22Rv1 (cell line): ENCODE results near the gene C22orf39.

ENCODE experiments used
- H3K27ac ChIP-seq: fragments of 450-650 bp; 2 replicates; pipeline ENCODE4 v1.5.1; 2017
- ZFX ChIP-seq: fragments of 450-650 bp; IDR thresholded peaks from 2 replicates; pipeline ENCODE4 v1.6.1; 2017; ENCODE audit warnings: antibody characterized with exemption, borderline replicate concordance
- TF ChIP-seq, protein P1 (sequence below): fragments of 450-650 bp; IDR thresholded peaks from 2 replicates; pipeline ENCODE4 v1.5.1; 2017; ENCODE audit warnings: mild to moderate bottlenecking

Gene C22orf39

DNA sequence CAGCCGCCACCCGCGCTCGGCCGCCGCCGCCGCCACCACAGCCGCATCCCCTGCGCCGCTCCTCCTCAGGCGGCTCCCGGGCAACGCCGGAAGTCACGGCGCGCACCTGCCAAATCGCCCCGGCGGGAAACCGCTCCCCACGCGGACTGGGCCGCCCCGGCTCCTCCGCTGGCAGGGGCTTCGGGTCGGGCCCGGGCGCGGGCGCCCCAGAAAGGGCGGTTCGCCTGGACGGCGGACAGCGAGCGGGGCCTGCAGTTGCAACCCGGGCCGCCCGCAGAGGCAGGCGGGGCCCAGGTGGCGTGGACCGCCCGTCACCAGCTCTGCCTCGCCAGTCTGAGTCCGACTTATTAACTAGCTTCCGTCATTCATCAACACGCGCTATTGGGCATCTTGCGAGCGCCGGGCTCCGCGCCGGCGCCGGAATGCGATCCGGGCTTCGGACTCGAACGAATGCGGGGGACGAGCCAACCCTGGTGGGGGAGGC lies 15.8 kb downstream of the C22orf39 start, which contains the start of gene HIRA:
Gene HIRA (minus strand): TSS at position 85 of the 484 bp plus-strand sequence. CDS start 257 bp downstream, outside the sequence.
- TF ChIP-seq ZFX, result no peak
- TF ChIP-seq, protein P1, sequence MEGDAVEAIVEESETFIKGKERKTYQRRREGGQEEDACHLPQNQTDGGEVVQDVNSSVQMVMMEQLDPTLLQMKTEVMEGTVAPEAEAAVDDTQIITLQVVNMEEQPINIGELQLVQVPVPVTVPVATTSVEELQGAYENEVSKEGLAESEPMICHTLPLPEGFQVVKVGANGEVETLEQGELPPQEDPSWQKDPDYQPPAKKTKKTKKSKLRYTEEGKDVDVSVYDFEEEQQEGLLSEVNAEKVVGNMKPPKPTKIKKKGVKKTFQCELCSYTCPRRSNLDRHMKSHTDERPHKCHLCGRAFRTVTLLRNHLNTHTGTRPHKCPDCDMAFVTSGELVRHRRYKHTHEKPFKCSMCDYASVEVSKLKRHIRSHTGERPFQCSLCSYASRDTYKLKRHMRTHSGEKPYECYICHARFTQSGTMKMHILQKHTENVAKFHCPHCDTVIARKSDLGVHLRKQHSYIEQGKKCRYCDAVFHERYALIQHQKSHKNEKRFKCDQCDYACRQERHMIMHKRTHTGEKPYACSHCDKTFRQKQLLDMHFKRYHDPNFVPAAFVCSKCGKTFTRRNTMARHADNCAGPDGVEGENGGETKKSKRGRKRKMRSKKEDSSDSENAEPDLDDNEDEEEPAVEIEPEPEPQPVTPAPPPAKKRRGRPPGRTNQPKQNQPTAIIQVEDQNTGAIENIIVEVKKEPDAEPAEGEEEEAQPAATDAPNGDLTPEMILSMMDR, result no peak
- H3K27ac ChIP-seq, result peak within 1 kb of the TSS; percentile 97

DNA sequence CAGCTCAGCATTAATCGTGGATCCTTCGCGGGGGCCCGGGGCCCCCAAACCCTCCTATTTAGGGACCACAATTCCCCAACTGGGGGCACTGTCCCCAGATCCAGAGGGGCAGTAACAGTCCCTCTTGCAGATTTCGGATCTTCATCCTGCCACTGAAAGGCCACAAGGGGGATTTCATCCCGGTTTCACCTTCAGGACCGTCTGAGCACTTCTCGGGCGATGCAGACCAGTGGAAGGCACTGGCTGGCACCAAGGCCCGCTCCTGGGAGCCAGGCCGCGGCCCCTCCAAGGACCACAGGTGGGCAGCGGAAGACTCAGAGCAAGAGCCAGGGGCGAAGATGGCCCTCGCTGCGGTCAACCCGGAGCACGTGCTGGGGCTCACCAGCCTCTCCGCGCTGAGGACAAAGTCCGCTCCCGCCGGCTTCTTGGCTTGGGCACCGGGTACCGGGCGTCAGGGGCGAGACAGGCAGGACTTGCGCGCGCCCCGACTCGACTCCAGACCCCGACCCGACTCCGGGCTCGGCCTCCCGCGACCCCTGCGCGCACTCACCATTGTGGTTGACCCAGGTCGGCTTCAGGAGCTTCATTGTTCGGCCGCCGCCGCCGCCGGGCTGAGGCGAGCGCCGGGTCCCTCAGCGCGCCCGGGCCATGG lies 16.5 kb downstream of the C22orf39 start:
- H3K27ac ChIP-seq, result peak overlapping the region; percentile 97
- TF ChIP-seq, protein P1, result peak; percentile 19
- TF ChIP-seq ZFX, result no peak

DNA sequence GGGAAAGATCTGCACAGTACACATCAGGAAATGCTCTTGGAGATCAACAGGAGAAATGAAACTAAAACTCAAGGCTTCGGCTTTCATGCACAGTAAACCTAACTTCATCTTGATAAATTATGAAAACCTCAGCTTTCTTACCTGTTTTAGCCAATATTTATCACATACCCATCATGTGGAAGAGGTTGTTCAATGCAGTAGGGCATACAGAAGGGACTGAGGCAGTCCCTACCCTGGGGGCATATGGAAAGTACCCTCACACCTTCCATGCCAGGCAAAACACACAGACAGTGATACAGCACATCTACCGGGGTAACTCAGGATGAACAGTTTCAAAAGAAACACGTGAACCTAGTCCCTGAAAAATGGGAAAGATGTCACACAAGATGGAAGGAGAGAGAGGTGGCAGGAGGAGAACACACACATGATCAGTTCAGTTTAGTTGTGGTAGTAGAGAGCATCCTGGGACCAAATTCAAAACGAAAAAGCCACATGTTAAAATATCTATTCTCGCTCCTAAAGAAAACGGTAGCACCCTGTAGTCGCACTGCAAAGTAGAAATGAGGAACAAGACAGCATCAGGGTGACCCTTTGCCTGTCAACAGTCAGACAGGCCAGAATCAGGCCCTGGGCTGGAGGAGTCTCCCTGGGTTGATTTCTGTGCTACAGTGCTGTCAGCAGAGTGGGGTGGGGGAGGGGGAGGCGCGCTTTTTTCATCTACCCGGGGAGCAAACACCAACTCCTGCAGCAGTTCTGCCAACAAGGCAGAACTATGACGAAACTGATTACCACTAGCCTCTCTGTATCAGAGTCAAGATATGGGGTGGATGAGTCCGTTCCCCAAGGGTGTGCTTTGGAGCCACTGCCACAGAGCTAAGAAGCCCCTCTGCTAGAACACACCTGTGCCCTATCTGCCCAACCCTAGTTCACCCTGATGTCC lies 17.3 kb downstream of the C22orf39 start:
- H3K27ac ChIP-seq, result peak overlapping the region; percentile 97
- TF ChIP-seq ZFX, result no peak
- TF ChIP-seq, protein P1, result no peak; the same call in 1 of the 2 replicates

DNA sequence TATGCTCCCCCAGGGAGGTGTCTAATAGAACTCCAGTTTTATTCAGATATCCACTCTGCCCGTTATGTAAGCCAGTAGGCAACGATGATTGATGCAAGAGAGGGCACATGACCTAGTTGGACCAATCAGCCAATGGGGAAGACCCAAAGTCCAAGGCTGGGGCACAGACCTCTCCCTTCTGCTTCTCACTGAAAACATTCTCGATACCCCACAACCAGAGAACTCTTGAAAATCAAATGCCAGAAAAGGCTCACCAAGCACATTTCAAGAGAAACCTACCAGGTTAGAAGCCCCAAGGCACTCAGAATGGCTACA lies 23.4 kb downstream of the C22orf39 start:
- TF ChIP-seq, protein P1, result no peak
- no peak for TF ChIP-seq ZFX
- no peak overlapping the region for H3K27ac ChIP-seq

DNA sequence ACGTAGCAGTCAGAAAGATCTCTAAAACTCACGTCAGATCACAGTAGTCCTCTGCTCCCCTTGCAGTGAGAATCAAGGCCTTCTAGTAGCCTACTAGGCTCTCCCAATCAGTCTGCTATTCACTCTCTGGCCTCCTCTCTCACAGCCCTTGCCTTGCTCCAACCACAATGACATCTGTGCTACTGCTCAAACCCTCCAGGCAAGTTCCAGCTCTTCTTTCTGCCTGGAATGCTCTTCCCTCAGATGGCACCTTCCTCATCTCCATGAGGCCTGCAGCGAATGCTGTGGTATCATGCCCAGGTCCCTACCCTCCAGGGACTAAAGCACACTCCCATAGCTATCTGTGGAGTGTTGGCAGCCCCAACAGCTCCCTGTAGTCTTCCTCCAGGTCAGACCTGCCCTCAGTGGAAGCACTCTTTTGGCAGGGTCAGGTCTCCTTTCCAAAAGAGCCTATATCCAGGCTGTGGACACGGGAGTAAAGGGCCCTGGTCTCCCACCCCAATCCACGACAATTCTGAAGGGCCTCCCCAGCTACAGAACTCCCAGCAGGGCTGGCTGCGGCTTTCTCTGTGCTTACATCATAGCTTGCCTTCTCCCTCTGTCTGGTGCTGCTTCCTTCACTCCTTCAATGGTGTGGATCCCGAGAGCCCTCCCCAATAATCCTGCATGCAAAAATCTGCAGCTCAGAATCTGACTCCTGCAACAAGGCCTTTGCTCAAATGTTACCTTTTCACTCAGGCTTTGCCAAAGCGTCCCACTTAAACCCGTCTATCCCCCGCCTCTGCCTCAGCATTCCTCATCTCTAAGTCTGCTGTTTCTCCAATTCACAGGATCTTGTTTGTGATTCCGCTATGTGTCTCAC lies 24.8 kb downstream of the C22orf39 start:
- no peak for TF ChIP-seq ZFX
- TF ChIP-seq, protein P1, result no peak
- H3K27ac ChIP-seq, result no peak overlapping the region

DNA sequence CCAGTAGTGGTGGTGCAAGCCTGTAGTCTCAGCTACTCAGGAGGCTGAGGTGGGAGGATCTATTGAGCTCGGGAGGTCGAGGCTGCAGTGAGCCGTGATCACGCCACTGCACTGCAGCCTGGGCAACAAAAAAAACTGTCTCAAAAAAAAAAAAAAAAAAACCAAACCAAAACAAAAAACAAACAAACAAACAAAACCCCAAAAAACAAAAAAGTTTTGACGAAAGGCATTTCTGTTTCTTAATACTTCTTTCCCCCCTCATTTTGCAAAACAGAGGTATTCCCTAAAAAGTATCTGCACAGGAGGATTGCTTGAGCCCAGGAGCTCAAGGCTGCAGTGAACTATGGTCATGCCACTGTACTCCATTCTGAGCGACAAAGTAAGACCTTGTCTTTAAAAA lies 27.2 kb downstream of the C22orf39 start:
- TF ChIP-seq, protein P1, result no peak
- TF ChIP-seq ZFX, result no peak
- no peak overlapping the region for H3K27ac ChIP-seq
